Measurements from ENCODE around the gene DTX4.

DTX4 gene

DNA sequence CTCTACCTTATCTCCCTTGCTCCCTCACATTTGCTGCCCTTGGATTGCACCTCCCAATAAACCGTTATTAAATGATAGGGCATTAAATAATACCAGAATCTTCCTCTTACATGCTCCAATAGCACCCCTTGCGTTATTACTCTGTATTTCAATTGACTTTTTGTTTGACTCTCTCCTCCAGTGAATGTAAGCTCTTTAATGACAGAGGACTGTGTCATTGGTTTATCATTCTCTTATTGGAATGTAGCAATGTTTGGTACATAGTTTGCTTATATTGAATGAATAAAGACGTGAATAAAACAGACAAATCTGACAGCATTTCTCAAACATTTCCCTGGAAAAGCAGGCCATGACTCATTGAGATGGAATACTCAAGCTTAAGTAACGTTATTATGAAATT lies 49.5 kb downstream of the DTX4 start:
- peak in 1 of 3 donors; percentile 58 for DNase-seq

GRCh38 chr11:59222464-59223060 lies 50.6 kb downstream of the DTX4 start:
- DNase-seq = peak; percentile 83 to 94 (median 91)

GRCh38 chr11:59223177-59223576 lies 51.2 kb downstream of the DTX4 start:
- DNase-seq = peak in 1 of 3 donors; percentile 26

GRCh38 chr11:59223611-59224010 lies 51.7 kb downstream of the DTX4 start:
- peak in 1 of 3 donors; percentile 51 for DNase-seq

GRCh38 chr11:59224351-59224928 lies 52.5 kb downstream of the DTX4 start:
- peak; percentile 75 to 92 (median 91) for DNase-seq

- peak in 1 of 3 donors; percentile 6 for DNase-seq
Measured at GRCh38 chr11:59225017-59225416, 53.1 kb downstream of the DTX4 start.

GRCh38 chr11:59226396-59226795 lies 54.5 kb downstream of the DTX4 start:
- no peak for DNase-seq

GRCh38 chr11:59240322-59240721 lies 68.4 kb downstream of the DTX4 start:
- DNase-seq = no peak

DNA sequence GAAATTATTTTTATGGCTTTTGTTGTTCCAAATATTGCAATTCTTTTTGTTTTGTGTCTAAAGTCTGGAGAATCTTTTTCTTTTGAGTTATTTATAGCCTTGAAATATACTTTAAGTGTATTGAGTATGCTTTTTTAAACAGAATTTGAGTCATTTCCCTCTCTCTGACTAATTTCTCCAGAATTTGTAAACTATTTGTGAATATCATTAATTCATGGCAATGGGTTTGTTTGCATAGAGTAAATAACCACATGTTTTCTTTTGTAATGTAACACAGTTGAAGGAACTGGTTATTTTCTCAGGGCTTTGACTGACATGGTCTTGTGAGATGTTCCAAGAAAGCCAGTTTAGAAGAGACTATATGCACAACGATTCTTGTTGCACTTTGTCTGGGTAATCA lies 71.7 kb downstream of the DTX4 start:
- DNase-seq = no peak

- peak in 2 of 3 donors; percentile 17 to 33 for DNase-seq
Measured at GRCh38 chr11:59247531-59248227, 75.7 kb downstream of the DTX4 start.

DNA sequence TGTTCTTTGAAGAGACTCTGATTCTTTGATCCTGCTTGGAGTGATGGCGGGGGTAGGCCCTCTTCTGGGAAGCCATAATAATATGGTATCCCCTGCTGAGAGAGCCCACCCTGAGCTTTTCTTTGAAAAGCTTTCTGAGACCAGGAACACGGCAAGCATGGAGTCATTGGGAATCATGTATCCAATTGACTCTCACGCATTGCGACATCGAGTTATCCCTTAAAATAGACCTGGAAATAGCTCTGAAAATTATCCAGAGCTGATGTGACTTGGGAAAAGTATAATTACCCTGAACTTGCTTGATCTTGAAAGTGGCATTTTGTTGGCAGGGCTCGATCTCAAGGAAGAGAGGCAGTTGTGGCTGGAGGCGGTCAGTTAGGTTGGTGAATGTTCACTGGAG lies 77.6 kb downstream of the DTX4 start:
- no peak for DNase-seq

GRCh38 chr11:59253001-59253400 lies 81.1 kb downstream of the DTX4 start:
- DNase-seq = no peak

DNA sequence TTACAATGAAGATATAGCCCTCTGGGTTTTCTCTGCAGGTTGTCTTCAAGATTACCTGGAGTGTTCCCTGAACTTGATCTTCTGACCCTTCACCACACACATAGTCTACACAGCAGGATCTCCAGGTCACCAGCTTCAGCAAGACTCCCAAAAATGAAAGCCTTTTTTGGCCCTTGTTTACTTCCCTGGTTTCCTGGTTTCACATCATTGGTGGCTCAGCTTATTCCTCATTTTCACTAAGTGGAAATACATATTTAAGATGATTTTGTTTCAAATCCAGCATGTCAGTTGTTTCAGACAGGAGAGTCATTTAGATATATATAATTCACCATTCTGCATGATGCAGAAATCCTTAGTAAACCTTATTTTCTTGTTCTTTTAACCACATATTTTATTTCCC lies 82.4 kb downstream of the DTX4 start:
- peak; percentile 46 to 53 (median 47) for DNase-seq

DNA sequence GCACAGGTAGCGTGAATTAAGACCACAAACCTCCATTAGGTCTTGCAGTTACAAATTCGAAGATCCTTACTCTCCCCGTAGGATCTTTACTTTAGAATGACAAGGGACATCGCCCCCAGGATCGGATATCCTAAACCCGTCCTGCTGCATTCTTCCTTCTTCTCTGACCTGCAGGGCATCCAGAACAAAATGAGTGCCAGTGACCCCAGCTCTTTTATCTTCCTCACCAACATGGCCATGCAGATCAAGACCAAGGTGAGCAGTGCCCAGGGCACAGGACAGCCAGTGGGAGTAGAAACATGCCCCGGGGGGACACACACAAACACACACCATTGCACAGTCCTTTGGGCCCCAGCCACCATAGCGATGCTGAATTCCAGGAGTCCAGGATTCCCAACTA lies 83.3 kb downstream of the DTX4 start:
- no peak for DNase-seq

All from suppressor macrophage treated with lipopolysaccharide for 1 hour (primary cell).